Gastrocnemius medialis (tissue), 4 donors: ENCODE data around the gene ATP10B.

Experiments
- CTCF ChIP-seq, 5 experiments: fragments of 450-650 bp in 3 of 5; fragments of 200-600 bp in 2 of 5; sonication (generic) in 2 of 5; IDR thresholded peaks in 4 of 5; conservative IDR thresholded peaks in 1 of 5; 1 replicate in 4 of 5; 2 replicates in 1 of 5; pipeline ENCODE4 v1.5.1; 2016 to 2019; ENCODE audit warnings: antibody characterized with exemption in 5 of 5, mild to moderate bottlenecking in 3 of 5, moderate library complexity in 3 of 5
- POLR2A ChIP-seq, 2 donors: fragments of 450-650 bp; IDR thresholded peaks; one replicate each; pipeline ENCODE4 v1.6.1; 2017; ENCODE audit warnings: antibody characterized with exemption in 2 of 2, mild to moderate bottlenecking in 2 of 2, moderate library complexity in 2 of 2

- TF ChIP-seq CTCF (IDR thresholded peaks at IDR 0.05 in 4 of 5, conservative IDR thresholded peaks at IDR 0.05 in 1 of 5) (no peak), POLR2A (IDR thresholded peaks at IDR 0.05) (no peak)
Observed at GRCh38 chr5:160649304-160649703, 202.7 kb downstream of the ATP10B start.
